Measurements from ENCODE around the gene OBSL1.

The OBSL1 gene

DNA sequence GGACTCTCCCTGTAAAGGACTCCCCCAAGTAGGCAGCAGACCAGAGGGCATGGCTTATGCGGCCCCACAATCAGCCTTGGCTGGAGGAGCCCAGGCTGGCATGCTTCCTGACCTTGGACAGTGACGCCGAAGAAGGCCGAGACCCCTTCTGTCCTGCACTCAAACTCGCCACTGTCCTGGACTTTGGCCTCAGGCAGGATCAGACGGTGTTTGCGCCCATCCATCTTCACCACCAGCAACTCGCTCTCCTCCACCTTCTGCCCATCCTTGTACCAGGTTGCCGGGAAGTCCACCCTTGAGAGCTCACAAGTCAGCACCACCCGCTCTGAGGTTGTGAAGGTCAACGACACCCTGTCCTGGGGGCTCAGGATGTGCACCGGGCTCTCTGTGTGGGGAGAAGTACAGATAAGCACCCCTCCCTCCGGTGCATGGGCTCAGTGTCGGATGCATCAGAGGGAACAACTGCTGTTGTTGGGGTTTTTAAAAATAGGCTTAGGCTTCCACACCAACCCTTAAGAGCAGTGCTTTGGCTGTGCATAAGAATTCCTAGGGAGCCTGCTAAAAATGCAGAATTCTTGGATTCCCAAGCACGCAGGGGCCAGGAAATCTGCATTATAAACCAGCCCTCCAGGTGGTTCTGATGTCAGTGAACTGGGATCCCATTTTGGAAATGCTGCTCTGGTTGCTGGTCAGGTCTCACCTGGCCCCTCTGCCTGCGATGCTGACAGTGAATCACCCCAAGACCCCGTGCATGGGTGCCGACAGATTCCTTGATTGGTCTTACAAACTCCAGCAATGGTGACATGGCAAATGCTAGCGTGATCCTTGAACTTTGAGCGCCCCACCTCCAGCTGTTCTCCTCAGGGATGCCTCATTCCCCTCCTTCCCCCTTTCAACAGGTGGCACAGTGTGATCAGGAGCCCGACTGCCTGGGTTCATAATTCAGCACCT is 5.9 kb downstream of the OBSL1 start:
- H3K4me3 ChIP-seq (ENCODE audit: low read depth, low read length), result no peak overlapping the region
- TF ChIP-seq CTCF (IDR thresholded peaks at IDR 0.05; ENCODE audit: low read depth, low read length), result no peak

GRCh38 chr2:219563271-219563928 is 7.9 kb downstream of the OBSL1 start:
- no peak overlapping the region for H3K4me3 ChIP-seq (ENCODE audit: low read depth, low read length)
- TF ChIP-seq CTCF (IDR thresholded peaks at IDR 0.05; ENCODE audit: low read depth, low read length), result no peak

- no peak for TF ChIP-seq CTCF (IDR thresholded peaks at IDR 0.05; ENCODE audit: low read depth, low read length)
- H3K4me3 ChIP-seq (ENCODE audit: low read depth, low read length), result no peak overlapping the region
Observed at GRCh38 chr2:219562049-219563020, 9.0 kb downstream of the OBSL1 start.

GRCh38 chr2:219561179-219562048 is 9.9 kb downstream of the OBSL1 start:
- TF ChIP-seq CTCF (IDR thresholded peaks at IDR 0.05; ENCODE audit: low read depth, low read length), result no peak
- H3K4me3 ChIP-seq (ENCODE audit: low read depth, low read length), result no peak overlapping the region

GRCh38 chr2:219560893-219561178 is 10.5 kb downstream of the OBSL1 start:
- no peak for TF ChIP-seq CTCF (IDR thresholded peaks at IDR 0.05; ENCODE audit: low read depth, low read length)
- no peak overlapping the region for H3K4me3 ChIP-seq (ENCODE audit: low read depth, low read length)

DNA sequence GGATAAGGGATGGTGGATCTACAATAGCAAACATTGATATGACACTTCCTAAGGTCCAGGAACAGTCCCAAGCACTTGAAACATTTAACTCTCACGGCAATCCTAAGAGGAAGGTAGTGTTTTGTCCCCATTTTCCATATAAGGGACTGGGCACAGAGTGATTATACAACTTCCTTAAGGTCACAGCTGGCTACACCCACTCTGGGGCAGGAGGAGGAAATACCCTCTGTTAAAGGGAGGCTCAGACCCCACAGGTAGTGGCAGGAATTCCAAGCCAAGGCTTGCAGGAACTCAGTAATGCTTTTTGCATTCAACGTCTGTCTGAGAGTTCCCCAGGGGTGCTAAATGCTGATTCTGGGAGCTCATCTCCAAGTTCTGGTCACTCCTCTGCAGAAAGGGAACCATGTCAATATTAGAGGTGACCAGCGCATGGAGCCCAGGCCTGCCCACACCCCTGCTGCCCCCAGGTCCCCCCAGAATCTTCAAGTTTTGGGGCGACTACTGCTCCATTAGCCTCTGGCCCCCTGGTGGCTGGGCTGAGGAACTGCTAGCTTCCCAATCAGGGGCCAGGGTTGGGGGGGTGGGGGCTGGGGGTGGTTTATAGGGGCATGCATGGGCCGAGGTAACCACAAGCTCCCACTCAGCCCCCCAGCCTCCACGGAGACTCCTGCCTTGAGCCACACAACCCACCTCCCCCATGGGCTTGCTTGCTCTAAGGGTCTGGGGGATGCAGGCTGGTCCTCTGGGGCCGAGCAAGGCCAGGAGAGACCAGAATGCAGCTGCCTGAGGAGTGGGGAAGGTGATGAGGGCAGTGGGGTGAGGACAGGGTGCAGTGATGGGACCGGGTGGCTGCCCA is 11.1 kb downstream of the OBSL1 start:
- TF ChIP-seq CTCF (IDR thresholded peaks at IDR 0.05; ENCODE audit: low read depth, low read length), result peak; percentile 78
- no peak overlapping the region for H3K4me3 ChIP-seq (ENCODE audit: low read depth, low read length)

Data from WI38 (cell line).